Ovary (tissue), 10 donors: ENCODE measurements around the gene PODXL. TPM values are rescaled to one million over a fixed set of nuclear protein-coding genes. Genes with fewer than 3 reads are reported as not detected.

Experiments used
- DNase-seq, 5 donors: peaks; one replicate each; pipeline ENCODE4 v3.0.0-alpha.2; 2019 to 2020
- H3K27ac ChIP-seq, 2 donors: fragments of 200-600 bp; one replicate each; pipeline versions ENCODE4 v1.5.1 to v1.8.0; 2019 to 2022
- H3K27me3 ChIP-seq: fragments of 200-600 bp; one replicate; pipeline ENCODE4 v1.8.0; 2022
- H3K36me3 ChIP-seq: fragments of 200-600 bp; sonication (generic); one replicate; pipeline ENCODE4 v1.5.1; 2019
- H3K4me1 ChIP-seq: one replicate; pipeline ENCODE4 v1.8.1; 2013; ENCODE audit warnings: mild to moderate bottlenecking, moderate library complexity; ENCODE audit not compliant: insufficient read depth
- H3K4me3 ChIP-seq: fragments of 200-600 bp; sonication (generic); one replicate; pipeline ENCODE4 v1.5.1; 2017
- H3K9me3 ChIP-seq, 2 donors: fragments of 200-600 bp in 1 of 2; sonication (generic) in 1 of 2; one replicate each; pipeline versions ENCODE4 v1.5.1 to v1.8.1; 2013 to 2019; ENCODE audit warnings: mild to moderate bottlenecking in 1 of 2, moderate library complexity in 1 of 2
- EP300 ChIP-seq: sonication (generic); formaldehyde crosslinking; IDR thresholded peaks from one replicate; pipeline ENCODE4 v1.6.1; 2017; ENCODE audit warnings: antibody characterized with exemption
- POLR2A ChIP-seq: fragments of 450-650 bp; IDR thresholded peaks from one replicate; pipeline ENCODE4 v1.6.1; 2017; ENCODE audit warnings: antibody characterized with exemption, mild to moderate bottlenecking, moderate library complexity
- WGBS, 3 donors: extraction: QIAGEN DNeasy Blood & Tissue Kit in 1 of 3; methylation state at CpG; one replicate each; pipeline versions ENCODE4 v1.1.5 to v1.1.7; 2013 to 2017; 5-methylcytosine and 5-hydroxymethylcytosine counted together
- intact Hi-C, 4 donors: fragments of 100-400 bp; cut with DNase I; formaldehyde crosslinking; loops; one replicate each; pipeline versions ENCODE4 v1.11.0 to v1.15.1; 2022 to 2023
- long read RNA-seq, 3 donors: library from polyadenylated mRNA in 2 of 3; unstranded in 2 of 3; transcript quantifications; one replicate each; pipeline ENCODE4 v2.0.0 and lab custom pipeline, GENCODE V29; 2021 to 2026
- polyA plus RNA-seq, 2 donors: library from polyadenylated mRNA; stranded (reverse); fragments of 200-250 nt in 1 of 2; fragments of 350-450 nt in 1 of 2; fragmentation: Illumina TruSeq in 1 of 2; extraction: RNeasy Lipid Tissue Mini Kit (QIAGEN cat#74804) in 1 of 2; gene quantifications; one replicate each; pipeline ENCODE4 v1.2.3, GENCODE V29; 2013 to 2014
- total RNA-seq, 7 donors: library from RNA; depleted of rRNA in 2 of 7; stranded (reverse); fragments of >200 nt in 2 of 7; fragmentation: NEBNext Ultra II Directional in 3 of 7; extraction: Animal tissue kit (Norgen Biotek cat#: 25700) in 3 of 7; gene quantifications; one replicate each; pipeline versions ENCODE4 v1.1.0 to v1.2.4, GENCODE V29; 2016 to 2023
- TF ChIP-seq, protein P1 (sequence below), 3 donors: fragments of 450-650 bp in 2 of 3; fragments of 200-600 bp in 1 of 3; IDR thresholded peaks; one replicate each; pipeline versions ENCODE4 v1.5.1 to v1.8.0; 2016 to 2022; ENCODE audit warnings: antibody characterized with exemption in 3 of 3, mild to moderate bottlenecking in 1 of 3
- donor health status: DM: no; HTN: no; CAD: no; lungs with moderate emphysema.
- donor health status: DM: no; HTN: no; CAD: no.
- donor health status: Bipolar disorder and iron deficiency.
- donor health status: DM: yes; HTN: yes; CAD: no.
- donor health status: DM: no; HTN: no; CAD: no.
- donor health status: DM: yes; HTN: yes; CAD: no.

Gene PODXL
- 10 to 100 TPM; 15.9 to 85.1 (median 34.8) TPM for total RNA-seq
- 10 to 100 TPM; 13.2 to 56.5 TPM for polyA plus RNA-seq
- long read RNA-seq, donor 1, partial matches to known transcripts: 1 of 14 reads
- long read RNA-seq, donor 1, other reads (novel, unspliced or antisense): 11 of 14 reads
- long read RNA-seq, donor 2, transcript PODXL-201 (8 exons, 2,011 nt): major isoform, 6 of 31 reads
- long read RNA-seq, donor 2, partial matches to known transcripts: 20 of 31 reads
- long read RNA-seq, donor 2, other reads (novel, unspliced or antisense): 0 of 31 reads
- long read RNA-seq, donor 3, full-length matches to known transcripts: 13 of 76 reads
- long read RNA-seq, donor 3, partial matches to known transcripts: 18 of 76 reads
- long read RNA-seq, donor 3, other reads (novel, unspliced or antisense): 45 of 76 reads

DNA sequence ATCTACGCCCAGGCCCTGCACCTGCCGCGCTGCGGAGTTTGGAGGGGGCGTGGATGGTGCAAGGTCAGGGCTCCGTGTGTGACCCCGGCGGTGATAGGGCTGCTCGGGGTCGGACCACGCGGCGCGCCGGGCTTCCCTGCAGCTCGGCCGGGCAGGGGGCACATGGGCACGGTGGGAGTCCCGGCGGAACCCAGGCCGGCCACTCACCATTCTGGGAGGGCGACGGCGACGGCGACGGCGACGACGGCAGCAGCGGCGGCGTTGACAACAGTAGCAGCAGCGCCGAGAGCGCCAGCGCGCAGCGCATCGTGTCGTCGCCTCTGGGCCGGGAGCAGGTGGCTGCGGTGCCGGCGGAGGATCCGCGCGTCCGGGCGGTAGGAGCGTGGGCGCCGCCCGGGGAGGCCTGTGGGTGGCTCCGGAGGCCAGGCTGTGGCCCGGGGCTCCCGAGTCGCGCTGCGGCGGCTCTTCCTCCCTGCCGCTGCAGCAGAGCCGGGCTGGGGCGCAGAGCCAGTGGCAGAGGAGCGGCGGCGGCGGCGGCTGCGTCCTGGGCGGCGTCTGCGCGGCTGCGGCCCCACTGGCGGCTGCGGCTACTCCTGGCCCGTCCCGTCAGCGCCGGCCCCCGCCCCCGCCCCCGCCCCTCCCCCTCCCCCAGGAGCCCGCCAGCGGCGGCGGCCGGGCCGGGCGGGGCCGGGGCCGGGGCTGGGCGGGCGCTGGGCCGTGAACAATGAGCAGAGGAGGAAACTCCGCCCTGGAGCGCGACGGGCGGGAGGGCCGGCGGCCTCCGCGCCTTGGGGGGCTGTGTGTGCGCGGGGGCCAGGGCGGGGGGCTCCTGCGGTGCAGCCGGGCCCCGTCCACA is at the start of gene PODXL:
Gene PODXL (minus strand): TSS at position 576 of the 856 bp plus-strand sequence. CDS start 269 bp downstream, at position 307.
- H3K27ac ChIP-seq: peak within 1 kb of the TSS in 1 of 2 donors; percentile 30
- H3K9me3 ChIP-seq: no peaks in the 10 kb centered on the region
- peak; percentile 65 to 79 (median 70) for DNase-seq
- no peaks in the 10 kb centered on the region for H3K36me3 ChIP-seq
- H3K27me3 ChIP-seq: no peaks in the 10 kb centered on the region
- intact Hi-C loops: loop anchor here in 1 of 4 donors (5.0 kb wide), 1 partner anchor 86 kb away; no protein-coding TSS in a partner anchor
- TF ChIP-seq EP300: no peak
- TF ChIP-seq, protein P1, sequence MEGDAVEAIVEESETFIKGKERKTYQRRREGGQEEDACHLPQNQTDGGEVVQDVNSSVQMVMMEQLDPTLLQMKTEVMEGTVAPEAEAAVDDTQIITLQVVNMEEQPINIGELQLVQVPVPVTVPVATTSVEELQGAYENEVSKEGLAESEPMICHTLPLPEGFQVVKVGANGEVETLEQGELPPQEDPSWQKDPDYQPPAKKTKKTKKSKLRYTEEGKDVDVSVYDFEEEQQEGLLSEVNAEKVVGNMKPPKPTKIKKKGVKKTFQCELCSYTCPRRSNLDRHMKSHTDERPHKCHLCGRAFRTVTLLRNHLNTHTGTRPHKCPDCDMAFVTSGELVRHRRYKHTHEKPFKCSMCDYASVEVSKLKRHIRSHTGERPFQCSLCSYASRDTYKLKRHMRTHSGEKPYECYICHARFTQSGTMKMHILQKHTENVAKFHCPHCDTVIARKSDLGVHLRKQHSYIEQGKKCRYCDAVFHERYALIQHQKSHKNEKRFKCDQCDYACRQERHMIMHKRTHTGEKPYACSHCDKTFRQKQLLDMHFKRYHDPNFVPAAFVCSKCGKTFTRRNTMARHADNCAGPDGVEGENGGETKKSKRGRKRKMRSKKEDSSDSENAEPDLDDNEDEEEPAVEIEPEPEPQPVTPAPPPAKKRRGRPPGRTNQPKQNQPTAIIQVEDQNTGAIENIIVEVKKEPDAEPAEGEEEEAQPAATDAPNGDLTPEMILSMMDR (IDR thresholded peaks at IDR 0.05): no peak
- TF ChIP-seq POLR2A: no peak
- H3K4me1 ChIP-seq: peaks cover 8% of the 10 kb centered on the region
- H3K4me3 ChIP-seq: peak within 1 kb of the TSS; percentile 65
- 0 to 2% (median 0%) methylated on average over 51 to 109 of the region's 112 CpGs for WGBS, 3 donors

DNA sequence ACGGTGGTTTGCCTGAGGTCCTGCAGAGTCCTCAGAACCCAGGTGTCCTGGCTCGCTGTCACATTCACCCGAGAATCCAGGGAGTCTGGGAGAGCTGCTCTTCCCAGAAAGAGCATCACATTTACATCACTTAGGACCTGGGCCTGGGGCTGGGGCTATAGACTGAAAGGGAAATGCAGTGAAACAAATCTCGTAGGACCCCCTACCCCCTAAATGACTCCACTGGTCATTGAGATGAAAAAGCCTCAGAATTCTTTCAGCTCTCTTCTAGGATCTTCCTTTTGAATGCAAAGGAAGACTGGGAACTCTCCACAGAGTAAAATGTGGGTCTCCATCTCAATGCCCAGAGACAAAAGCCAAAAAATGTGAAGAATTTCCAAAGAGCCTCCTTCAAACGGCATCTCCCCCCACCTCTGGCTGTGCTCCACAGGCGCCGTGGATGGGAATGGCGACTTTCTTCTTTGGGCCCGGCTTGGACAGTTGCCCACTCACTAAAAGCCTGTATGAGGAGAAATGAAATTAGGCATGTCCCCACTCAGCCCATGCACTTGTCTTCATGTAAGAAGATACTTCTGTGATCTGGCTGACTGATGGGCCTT is 49.0 kb upstream of the PODXL start:
- Histone ChIP-seq H3K27me3 (no peaks in the 10 kb centered on the region), H3K9me3 (no peaks in the 10 kb centered on the region), H3K4me3 (no peak overlapping the region), H3K27ac (no peak overlapping the region), H3K4me1 (no peaks in the 10 kb centered on the region), H3K36me3 (no peaks in the 10 kb centered on the region)
- TF ChIP-seq EP300 (no peak), POLR2A (no peak)
- TF ChIP-seq, protein P1 (IDR thresholded peaks at IDR 0.05): no peak
- intact Hi-C loops: no loop called here
- peak in 2 of 5 donors; percentile 41 to 63 for DNase-seq
- WGBS, 3 donors: 35 to 51% (median 36%) methylated on average over 9 of the region's 9 CpGs

DNA sequence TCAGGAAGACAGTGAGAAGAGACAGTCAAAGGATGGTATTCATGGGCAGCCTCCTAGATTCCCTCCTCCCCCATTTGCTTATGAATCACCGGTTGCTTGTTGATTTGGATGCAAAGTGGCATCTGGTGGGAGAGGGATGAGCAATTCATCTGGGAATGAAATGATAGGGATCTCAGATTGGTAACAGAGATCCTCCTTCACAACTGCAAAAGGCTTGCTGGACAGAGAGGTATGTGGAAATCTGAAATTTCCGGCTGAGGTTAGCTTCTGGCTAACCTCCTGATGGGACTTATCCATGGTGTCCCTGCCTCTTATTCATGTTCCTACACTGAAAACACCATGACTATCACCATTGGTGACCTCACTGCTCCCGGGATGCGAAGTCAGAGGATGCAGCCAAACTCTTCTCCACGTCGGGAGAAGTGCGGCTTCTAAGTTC is 48.4 kb upstream of the PODXL start:
- Histone ChIP-seq H3K27me3 (no peaks in the 10 kb centered on the region), H3K9me3 (no peaks in the 10 kb centered on the region), H3K4me1 (no peaks in the 10 kb centered on the region), H3K36me3 (no peaks in the 10 kb centered on the region), H3K4me3 (no peak overlapping the region), H3K27ac (no peak overlapping the region)
- TF ChIP-seq, protein P1 (IDR thresholded peaks at IDR 0.05): no peak
- TF ChIP-seq POLR2A: no peak
- WGBS, 3 donors: 61 to 68% (median 67%) methylated on average over 7 of the region's 7 CpGs
- intact Hi-C loops: no loop called here
- DNase-seq: no peak

DNA sequence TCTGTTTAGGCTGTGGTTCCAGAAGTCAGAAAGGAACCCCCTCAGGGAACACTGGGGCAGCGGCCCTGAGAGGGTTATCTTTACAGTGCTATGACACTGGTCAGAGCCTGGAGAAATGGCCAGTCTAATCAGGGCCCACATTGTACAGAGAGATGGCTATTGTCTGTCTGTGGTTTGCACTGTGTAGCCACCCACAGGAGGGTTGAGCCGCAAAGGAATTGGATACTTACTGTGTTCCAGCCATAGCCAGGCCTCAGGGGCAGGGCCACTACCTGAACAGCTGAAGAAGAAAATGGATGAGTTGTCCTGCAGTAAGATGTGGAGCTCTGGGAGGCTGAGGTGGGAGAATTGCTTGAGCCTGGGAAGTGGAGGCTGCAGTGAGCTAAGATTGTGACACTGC is 47.5 kb upstream of the PODXL start:
- H3K27me3 ChIP-seq: no peaks in the 10 kb centered on the region

More for the DNA sequence above, 47.5 kb upstream of the PODXL start:
- H3K27ac ChIP-seq: no peak overlapping the region
- H3K36me3 ChIP-seq: no peaks in the 10 kb centered on the region
- no peak overlapping the region for H3K4me3 ChIP-seq
- 95 to 100% (median 98%) methylated on average over 2 of the region's 2 CpGs for WGBS, 3 donors
- H3K9me3 ChIP-seq: no peaks in the 10 kb centered on the region
- H3K4me1 ChIP-seq: no peaks in the 10 kb centered on the region
- no peak for DNase-seq
- no peak for TF ChIP-seq POLR2A
- TF ChIP-seq, protein P1 (IDR thresholded peaks at IDR 0.05): no peak
- TF ChIP-seq EP300: no peak
- intact Hi-C loops: no loop called here
